ENCODE results near the gene ALDOB.
"Not testable (repeated sequence)": the region's sequence is repeated elsewhere in the genome, so short reads cannot be mapped to it uniquely, and the experiment has no call there.

The ALDOB gene

DNA sequence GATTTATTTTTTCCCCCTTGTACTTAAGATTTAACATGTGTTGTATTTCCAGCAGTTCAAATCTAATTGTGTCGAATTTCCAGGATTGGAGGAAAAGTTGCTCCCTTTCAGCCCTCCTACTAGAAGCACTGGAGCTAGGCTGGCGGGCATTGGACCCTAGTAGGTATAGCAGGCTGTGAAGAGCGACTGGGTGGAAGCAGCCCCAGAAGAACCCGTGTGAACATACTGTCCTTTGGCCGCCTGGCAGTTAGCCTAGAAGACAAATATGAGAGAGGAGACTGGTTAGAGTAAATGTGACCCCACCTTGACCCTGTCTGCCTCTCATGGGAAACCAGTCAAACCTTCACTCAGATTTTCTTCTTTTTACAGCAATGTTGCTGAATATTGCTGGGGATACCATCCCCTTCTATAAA, 13.9 kb downstream of the ALDOB start:
- no peak for DNase-seq (ENCODE audit: low read depth)

DNA sequence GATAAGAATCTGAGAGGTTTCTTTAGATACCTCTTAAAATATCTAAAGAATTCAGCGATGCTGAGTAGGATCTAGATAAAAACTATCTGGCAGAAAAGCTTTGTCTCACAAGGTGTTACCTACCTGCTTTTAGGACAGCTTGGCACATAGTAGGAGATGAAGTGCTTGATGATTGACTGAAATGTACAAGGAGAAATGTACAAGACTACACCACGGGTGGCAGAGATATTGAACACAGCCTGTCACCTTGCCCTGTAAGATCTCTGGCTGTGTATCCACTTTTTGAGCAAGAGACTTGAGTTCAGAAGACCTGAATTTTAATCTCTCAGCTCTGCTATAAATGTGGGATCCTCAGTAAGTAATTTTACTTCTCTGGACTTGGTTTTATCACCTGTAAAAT, 15.7 kb downstream of the ALDOB start:
- DNase-seq (ENCODE audit: low read depth): no peak

DNA sequence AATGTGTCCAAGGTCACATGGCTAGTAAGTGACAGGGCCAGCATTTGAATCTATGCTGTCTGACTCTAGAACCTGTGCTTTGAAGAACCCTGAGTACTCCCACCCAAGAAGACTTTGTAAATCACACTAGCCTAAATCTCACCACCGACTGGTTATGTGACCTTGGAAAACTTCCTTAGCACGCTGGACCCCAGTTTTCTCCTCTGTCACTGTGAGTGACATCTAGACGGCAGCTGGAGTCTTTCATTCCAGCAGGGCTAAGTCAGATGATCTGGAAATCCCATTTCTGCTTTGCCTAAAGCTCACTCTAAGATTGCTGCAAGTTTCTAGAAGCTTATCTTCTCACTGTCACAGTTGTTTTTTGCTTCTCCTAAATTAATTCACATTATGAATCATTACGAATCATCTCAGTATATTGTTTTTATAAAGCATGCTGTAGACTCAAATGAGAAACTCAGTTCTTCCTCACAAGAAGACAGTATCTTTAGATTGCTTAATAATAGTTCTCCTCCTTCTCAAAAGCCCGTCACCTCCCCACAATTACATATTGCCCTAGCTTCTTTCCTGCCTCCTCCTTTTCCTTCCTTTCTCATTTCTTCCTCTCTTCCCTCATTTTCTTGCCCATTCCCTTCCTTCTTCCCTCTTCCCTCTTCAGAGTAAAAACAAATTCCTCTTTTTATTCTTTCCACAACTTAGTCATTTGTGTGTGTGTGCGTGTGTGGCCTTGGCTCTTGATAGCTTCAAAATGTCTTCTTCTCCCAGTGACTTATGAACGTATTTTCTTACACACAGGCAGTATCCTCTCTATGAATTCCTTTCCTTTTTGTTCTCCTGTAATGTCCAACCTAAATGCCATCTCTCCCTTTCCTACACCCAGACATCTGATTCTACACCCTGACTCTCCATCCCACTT, 16.8 kb downstream of the ALDOB start:
- no peak for DNase-seq (ENCODE audit: low read depth)

DNA sequence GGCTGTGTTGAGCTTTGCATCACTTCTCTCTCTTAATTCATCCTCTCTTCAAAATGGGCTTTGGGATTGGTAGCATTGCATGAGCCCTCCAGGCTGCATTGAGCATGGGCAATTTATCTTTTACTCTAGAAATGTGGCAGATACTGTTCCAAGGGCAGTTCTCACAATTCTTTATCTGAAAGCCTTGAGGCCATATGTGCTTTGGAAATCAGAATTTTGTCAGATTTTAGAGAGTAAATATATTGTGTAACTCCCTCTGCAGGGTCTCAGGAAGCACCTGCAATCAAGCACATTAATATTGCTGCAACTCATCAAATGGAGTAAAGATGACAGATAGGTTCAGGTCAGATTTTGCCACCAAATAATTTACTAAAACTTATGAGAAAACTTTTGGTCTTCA, 17.6 kb downstream of the ALDOB start:
- DNase-seq (ENCODE audit: low read depth): no peak

DNA sequence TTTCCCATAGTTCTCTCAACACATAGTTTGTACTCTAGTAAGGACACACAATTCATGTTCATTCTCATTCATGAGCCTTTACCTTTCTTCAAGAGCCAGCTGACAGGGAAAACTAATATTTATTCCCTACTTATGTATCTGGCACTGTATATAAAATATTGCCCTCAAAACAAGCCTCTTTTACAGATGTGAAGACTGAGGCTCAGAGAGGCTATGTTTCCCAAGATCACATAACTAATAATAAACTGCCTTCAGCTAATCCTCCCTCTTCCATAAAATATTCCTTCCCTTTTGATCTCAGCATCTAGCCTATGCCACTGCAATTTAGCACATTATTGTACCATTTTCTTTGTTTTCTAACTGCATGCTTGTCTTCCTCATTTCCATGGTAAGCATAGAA, 18.2 kb downstream of the ALDOB start:
- no peak for DNase-seq (ENCODE audit: low read depth)

DNA sequence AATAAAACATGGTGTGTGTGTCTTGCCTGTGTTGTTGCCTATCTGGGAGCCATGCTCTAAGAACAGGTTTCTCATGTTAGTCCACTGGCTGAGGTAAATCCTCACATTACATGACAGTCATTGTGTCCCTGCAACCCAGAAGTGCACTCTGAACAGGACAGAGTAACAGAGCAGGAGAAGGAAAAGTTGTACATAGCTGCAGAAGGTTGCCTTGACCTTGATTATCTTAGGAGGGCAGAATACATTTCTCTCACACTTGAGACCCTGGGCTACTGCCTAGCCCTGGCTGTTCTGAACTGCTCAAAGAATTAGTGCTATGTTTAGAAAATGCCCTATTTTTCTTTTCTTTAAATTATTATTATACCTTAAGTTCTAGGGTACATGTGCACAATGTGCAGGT, 20.0 kb downstream of the ALDOB start:
- no peak for DNase-seq (ENCODE audit: low read depth)

DNA sequence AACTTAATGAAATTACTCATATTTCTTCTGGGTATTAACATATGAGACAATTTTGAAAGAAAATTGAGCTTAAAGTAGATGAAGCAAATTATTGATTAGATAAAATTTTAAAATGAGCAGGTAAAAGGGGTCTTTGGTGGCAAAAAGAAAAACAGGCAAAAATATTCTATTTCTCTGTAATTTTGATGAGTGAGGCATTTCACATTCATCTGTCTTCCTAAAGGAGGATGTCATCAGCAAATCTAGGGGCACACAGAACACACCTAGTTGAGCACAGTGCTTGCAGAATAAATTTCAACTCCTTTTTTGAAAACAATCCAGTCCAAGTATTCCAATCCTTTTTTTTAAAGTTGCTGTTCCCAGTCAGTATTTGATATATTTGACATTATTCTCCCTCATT, 20.7 kb downstream of the ALDOB start:
- no peak for DNase-seq (ENCODE audit: low read depth)

DNA sequence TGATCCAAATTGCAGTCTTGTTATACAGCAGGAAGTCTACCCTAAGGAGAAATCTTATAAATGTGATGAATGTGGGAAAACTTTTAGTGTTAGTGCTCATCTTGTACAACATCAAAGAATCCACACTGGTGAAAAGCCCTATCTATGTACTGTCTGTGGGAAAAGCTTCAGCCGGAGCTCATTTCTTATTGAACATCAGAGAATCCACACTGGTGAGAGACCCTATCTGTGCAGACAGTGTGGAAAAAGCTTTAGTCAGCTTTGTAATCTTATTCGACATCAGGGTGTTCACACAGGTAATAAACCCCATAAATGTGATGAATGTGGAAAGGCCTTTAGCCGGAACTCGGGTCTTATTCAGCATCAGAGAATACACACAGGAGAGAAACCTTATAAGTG, 26.5 kb downstream of the ALDOB start:
- DNase-seq (ENCODE audit: low read depth): no peak

DNA sequence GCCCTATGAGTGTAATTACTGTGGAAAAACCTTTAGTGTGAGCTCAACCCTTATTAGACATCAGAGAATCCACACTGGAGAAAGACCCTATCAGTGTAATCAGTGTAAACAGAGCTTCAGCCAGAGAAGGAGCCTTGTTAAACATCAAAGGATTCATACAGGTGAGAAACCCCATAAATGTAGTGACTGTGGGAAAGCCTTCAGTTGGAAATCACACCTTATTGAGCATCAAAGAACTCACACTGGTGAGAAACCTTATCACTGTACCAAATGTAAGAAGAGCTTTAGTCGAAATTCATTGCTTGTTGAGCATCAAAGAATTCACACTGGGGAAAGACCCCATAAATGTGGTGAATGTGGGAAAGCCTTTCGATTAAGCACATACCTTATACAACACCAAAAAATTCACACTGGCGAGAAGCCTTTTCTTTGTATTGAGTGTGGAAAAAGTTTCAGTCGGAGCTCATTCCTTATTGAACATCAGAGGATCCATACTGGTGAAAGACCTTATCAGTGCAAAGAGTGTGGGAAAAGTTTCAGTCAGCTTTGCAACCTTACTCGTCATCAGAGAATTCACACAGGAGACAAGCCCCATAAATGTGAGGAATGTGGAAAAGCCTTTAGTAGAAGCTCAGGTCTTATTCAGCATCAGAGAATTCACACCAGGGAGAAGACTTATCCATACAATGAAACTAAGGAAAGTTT, 27.0 kb downstream of the ALDOB start:
- DNase-seq (ENCODE audit: low read depth): no peak

DNA sequence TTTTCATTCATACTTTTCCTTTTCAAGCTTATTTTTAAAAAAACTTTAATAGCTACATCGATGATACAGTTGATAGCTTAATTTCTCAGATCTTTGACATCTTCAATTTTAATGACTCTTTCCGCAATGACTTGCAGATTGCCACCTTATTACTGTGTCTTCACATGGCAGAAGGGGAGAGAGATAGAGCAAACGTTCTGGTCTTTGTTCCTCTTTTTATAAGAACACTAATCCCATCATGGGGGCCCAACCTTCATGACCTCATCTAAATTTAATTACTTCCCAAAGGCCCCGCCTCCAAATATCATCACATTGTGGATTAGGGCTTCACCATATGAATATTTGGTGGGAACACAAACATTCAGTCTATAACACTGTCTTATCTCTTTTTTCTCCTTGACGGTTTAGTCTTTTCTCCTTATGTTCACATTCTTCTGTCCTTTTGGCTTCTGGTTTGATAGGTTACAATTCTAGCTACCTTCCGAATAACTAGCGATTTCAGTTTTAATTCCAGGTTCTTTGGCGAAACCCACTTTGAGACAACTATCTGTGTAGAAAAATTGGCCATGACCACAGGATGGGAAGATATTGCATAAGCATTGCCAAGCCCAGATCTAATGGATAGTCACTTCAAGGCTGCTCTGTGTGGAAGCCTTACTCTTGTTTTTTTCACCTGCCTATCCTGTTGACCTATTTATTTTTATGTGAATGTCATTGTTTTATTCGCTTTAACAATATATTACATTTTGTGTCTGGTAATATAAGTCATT, 31.9 kb downstream of the ALDOB start:
- DNase-seq (ENCODE audit: low read depth): no peak

DNA sequence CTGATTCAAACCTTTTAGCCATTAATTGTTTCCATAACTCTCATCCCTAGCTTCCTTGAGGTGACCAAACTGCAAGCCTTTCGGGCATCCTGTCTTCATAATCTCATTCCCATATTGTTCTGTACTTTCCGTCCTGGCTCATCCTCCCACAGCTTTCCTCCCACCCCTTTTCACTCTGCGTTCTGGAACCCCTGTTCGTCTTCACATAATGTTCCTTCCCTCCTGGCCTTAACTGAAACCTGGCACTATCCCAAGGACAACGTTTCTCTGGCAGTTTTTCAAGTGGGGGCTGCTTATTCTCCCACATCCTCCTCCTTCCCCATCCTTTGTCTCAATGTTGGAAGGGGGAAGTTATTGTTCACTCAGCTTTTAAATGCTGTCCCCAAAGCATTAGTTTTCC, 35.5 kb downstream of the ALDOB start:
- DNase-seq (ENCODE audit: low read depth): no peak

DNA sequence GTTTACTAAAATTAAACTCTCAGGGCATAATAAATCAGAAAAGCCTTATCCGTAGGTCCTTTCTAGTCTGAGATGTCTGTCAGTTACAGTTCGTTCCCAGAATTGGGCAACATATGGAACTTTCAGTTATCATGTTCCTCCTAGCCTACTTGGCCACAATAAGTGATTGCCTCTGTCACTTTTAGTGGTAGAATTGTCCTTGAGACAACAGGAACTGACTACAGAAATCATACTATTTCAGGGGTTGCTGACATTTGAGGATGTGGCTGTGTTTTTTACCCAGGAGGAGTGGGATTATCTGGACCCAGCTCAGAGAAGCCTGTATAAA, 36.0 kb downstream of the ALDOB start:
- DNase-seq (ENCODE audit: low read depth): no peak

DNA sequence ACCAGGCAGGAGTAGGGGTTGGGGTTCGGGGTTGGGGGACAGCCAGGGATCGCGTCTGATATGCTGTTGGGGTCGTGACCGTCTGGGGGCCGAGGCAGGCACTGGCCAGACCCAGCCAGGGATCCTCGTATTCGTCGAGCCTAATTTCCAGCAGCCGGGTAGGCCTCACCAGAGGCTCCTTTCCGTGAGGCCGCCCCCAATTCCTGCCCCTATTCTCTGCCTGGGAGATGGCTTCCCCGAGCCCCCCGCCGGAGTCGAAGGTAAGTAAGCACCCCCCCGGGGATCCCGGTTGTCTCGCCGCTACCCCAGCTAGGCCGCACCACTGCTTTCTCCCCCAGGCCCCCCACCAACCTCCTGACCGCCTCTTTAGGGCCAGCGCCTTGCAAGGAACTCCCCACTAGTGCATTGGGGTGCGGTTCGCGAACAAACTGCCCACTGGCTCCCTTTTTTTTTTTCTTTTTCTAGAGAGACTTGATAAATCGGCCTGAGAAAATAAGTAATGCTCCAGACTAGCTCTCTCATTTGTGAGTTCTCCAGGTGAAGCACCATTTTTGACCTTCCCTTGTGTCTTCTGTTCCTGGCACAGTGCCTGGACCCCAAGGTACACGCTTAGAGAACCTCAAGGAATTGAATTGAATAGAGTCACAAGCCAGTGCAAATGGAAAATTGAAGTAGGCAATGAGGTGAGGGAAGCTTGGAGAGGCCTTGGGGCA, 36.5 kb downstream of the ALDOB start:
- DNase-seq (ENCODE audit: low read depth): no peak

DNA sequence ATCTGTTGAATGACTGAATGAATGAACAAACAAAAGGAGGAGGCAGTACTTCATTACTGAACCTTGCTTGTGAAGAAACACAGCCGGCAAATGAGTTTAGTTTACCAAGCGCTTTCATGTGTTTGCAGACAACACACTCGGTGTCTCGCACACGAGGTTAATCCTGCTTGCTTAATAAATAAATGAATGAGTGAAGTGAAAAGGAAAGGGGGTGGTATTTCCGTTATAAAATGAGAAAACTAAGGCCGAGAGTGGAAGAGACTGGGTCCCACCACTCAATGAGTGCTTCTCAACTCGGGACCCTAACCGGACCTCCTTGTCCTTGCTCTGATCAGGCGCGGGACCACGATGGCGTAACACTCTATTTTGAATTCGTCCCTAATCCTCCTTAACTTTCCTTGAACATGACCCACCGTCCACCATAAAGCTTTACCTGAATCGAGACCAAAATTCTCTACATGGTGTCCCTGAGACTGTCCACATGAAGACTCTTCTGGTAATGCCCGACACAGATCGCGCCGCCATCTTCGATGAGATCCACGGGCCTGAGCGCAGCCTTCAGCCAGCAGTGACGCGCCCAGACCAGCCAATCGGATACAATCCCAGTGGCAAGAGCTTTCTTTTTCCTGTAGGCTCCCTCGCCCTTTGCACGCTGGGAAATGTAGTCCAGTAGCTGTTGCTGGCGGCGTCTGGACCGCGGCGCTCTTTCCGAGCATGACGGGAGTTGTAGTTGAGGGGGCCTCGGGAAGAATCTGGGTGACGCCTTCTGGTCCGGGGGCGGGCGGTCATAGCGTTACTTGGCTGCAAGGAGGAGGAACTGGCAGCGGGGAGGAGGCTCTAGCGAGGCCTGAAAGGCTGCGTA, 37.3 kb downstream of the ALDOB start, which contains the start of the genes MRPL50 and ZNF189:
Gene MRPL50, minus strand, starts transcription at position 551 of the 862 bp plus-strand sequence. Its CDS starts 26 bp downstream, at position 525.
Gene ZNF189, plus strand, starts transcription at position 784 of the 862 bp plus-strand sequence. CDS start 306 bp downstream, outside the sequence.
- peak; percentile 85 for DNase-seq (ENCODE audit: low read depth)

DNA sequence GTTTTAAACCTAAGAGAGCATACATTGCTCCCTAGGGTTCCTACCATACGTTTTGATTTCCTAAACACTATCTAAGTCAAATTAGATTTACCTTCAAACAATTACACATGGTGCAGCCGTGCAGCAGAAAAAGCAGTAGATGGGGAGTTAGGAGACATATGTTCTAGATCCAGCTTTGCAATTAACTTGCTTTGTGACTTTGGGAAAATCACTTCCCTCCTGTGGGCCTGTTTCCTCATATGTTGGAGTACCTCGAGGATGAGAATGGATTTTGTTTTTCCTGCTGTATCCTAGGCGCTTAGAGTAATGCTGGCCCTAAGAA, 37.9 kb downstream of the ALDOB start:
- no peak for DNase-seq (ENCODE audit: low read depth)

DNA sequence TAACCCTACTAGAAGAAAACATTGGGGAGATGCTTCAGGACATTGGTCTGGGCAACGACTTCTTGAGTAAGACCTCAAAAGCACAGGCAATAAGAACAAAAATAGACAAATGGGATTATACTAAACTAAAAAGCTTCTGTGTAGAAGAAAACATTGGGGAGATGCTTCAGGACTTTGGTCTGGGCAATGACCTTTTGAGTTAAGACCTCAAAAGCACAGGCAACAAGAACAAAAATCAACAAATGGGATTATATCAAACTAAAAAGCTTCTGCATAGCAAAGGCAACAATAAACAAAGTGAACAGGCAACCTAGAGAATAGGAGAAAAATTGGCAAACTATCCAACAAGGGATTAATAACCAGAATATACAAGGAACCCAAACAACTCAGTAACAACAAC, 40.9 kb downstream of the ALDOB start:
- no peak for DNase-seq (ENCODE audit: low read depth)

DNA sequence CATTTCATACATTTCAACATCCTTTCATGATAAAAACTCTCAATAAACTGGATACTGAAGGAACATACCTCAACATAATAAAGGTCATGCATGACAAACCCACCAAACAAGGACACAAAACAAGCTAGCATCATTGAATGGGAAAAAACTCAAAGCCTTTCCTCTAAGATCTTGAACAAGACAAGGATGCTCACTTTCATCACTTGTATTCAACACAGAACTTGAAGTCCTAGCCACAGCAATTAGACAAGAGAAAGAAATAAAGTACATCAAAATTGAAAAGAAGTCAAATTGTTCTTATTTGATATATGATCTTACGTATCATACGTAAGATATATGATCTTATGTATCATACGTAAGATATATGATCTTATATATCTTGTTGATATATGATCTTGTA, 42.4 kb downstream of the ALDOB start:
- no peak for DNase-seq (ENCODE audit: low read depth)

DNA sequence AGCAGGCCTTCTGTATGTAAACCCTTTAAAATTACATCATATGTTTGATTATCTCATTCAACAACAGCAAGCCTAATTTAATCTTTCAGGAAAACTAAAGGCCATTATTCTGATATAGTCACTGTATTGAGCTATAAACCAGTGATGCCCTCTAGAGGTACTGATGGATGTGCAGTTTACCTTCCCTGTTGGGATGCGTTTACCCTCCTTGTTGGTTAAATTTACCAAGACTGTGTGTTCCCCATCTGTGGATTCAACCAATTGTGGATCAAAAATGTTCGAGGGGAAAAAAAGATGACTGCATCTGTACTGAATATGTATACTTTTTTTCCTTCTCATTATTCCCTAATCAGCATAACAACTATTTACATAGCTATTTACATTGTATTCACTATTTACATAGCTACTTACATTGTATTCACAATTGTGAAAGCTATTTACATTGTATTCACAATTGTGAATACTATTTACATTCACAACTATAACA, 47.0 kb downstream of the ALDOB start:
- DNase-seq (ENCODE audit: low read depth): no peak

DNA sequence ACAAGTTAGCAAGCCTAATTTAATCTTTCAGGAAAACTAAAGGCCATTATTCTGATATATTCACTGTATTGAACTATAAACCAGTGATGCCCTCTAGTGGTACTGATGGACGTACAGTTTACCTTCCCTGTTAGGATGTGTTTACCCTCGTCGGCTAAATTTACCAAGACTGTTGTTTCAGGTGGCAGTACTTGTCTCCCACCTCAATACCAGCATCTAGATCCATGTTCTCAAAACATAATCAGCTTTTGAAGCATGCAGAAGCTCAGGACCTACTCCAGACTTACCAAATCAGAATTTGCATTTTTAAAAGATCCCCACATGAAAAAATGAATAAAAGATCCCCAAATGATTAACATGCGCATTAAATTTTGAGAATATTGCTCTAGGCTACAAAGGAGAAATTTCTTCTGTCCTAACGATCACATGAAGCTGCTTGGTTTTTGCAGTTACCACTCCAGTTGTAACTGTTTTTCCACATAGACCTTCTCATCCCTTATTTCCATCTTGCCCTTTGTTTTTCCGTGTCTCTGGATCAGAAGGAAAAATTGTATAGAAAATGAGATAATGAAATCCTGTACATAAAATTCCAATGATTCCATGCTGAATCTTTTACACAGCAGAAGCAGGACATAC, 47.6 kb downstream of the ALDOB start:
- DNase-seq (ENCODE audit: low read depth): no peak

DNA sequence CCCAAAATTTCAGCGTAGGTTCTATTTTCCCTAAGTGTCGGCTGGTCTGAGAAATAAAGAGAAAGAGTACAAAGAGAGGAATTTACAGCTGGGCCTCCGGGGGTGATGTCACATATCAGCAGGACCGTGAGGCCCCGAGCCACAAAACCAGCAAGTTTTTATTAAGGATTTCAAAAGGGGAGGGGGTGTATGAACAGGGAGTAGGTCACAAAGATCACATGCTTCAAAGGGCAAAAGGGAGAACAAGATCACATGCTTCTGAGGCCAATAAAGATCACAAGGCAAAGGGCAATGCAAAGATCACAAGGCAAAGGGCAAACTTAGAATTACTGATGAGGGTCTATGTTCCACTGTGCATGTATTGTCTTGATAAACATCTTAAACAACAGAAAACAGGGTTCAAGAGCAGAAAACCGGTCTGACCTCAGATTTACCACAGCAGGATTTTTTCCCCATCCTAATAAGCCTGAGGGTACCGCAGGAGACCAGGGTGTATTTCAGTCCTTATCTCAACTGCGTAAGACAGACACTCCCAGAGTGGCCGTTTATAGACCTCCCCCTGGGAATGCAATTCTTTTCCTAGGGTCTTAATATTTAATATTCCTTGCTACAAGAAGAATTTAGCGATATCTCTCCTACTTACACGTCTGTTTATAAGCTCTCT, 50.6 kb downstream of the ALDOB start, which contains the start of gene BAAT:
Gene BAAT, minus strand, starts transcription at position 134 of the 664 bp plus-strand sequence. CDS start 13,602 bp downstream, outside the sequence.
- DNase-seq (ENCODE audit: low read depth): not testable (repeated sequence)
